HepG2 (cell line): ENCODE results near the gene DNAJC7. TPM values are rescaled to one million over a fixed set of nuclear protein-coding genes. Genes with fewer than 3 reads are reported as not detected.

Experiments used
- ATAC-seq: fragments of 200-7000 bp; cut with Tn5 transposase; 3 replicates; pipeline ENCODE4 v1.9.1; 2020; ENCODE audit warnings: mild to moderate bottlenecking, moderate library complexity
- BruUV-seq: library from RNA; stranded (reverse); fragments of 400-500 nt; replicated peaks from 2 replicates; lab custom pipeline; 2021; lab: Mats Ljungman, UMichigan
- CTCF ChIA-PET: fragments of 300-600 bp; formaldehyde crosslinking; extraction: SDS; loops from one replicate; lab custom pipeline; 2021; ENCODE audit warnings: low total read pairs, inconsistent platforms, low intra/inter-chr PET ratio; lab: Yijun Ruan, JAX
- POLR2A ChIA-PET: fragments of 350-600 bp; sonication (Branson Sonifier 250); formaldehyde crosslinking; loops from one replicate; lab custom pipeline; 2020; ENCODE audit warnings: antibody characterized with exemption, inconsistent platforms; lab: Yijun Ruan, JAX
- DNase-seq: peaks from one replicate; pipeline ENCODE4 v3.0.0-alpha.2; 2015; ENCODE audit warnings: low spot score
- FAIRE-seq: peaks from 3 replicates; lab custom pipeline; 2011; peaks lifted over from hg19 to GRCh38; lab: Jason Lieb, UNC
- H2AFZ ChIP-seq: one replicate; pipeline ENCODE4 v1.6.1; 2011; ENCODE audit warnings: low read length, inconsistent platforms
- H3K27ac ChIP-seq: fragments of 300-600 bp; 3 replicates; pipeline ENCODE4 v1.8.0; 2011; ENCODE audit warnings: mixed run types, mild to moderate bottlenecking, mixed read lengths, low read length, inconsistent platforms; ENCODE audit not compliant: insufficient read depth; ENCODE audit errors: extremely low read length
- H3K27me3 ChIP-seq, 2 experiments: fragments of 200-600 bp in 1 of 2; 2 replicates in 1 of 2; 3 replicates in 1 of 2; pipeline versions ENCODE4 v1.6.0 to v1.8.0; 2011; ENCODE audit warnings: low read length in 2 of 2, mild to moderate bottlenecking in 2 of 2, moderate library complexity in 2 of 2, inconsistent platforms in 1 of 2; ENCODE audit not compliant: insufficient read depth in 2 of 2, control insufficient read depth in 1 of 2
- H3K36me3 ChIP-seq, 2 experiments: fragments of 200-600 bp in 1 of 2; replicated peaks in 1 of 2; 2 replicates in 1 of 2; 3 replicates in 1 of 2; pipeline versions ENCODE4 v1.5.1 to v1.8.0; 2011; ENCODE audit warnings: low read length in 2 of 2, inconsistent platforms in 1 of 2; ENCODE audit not compliant: insufficient read depth in 2 of 2, control insufficient read depth in 1 of 2
- H3K4me1 ChIP-seq: 2 replicates; pipeline ENCODE4 v1.5.1; 2012; ENCODE audit warnings: low read length, inconsistent platforms; ENCODE audit not compliant: insufficient read depth
- H3K4me2 ChIP-seq: 2 replicates; pipeline ENCODE4 v1.6.0; 2011; ENCODE audit warnings: low read depth, low read length, inconsistent platforms
- H3K4me3 ChIP-seq, 3 experiments: fragments of 200-600 bp in 1 of 3; sonication (generic), shearing (Covaris generic) in 1 of 3; replicated peaks in 1 of 3; 2 replicates each; pipeline ENCODE4 v1.5.1; 2011 to 2016; ENCODE audit warnings: low read length in 3 of 3, inconsistent platforms in 2 of 3, low read depth in 2 of 3, mild to moderate bottlenecking in 2 of 3, control low read depth in 1 of 3, mixed read lengths in 1 of 3; ENCODE audit not compliant: insufficient read depth in 1 of 3
- H3K79me2 ChIP-seq: one replicate; pipeline ENCODE4 v1.6.1; 2011; ENCODE audit warnings: low read length, inconsistent platforms; ENCODE audit not compliant: insufficient read depth
- H3K9ac ChIP-seq: 2 replicates; pipeline ENCODE4 v1.6.0; 2011; ENCODE audit warnings: mild to moderate bottlenecking, low read depth, low read length, inconsistent platforms; ENCODE audit not compliant: insufficient read depth
- H3K9me3 ChIP-seq: 2 replicates; pipeline ENCODE4 v1.5.1; 2012; ENCODE audit warnings: mild to moderate bottlenecking, low read length
- H4K20me1 ChIP-seq: 2 replicates; pipeline ENCODE4 v1.6.0; 2011; ENCODE audit warnings: inconsistent platforms, mild to moderate bottlenecking, low read length, moderate library complexity; ENCODE audit not compliant: insufficient read depth
- CBX1 ChIP-seq: IDR thresholded peaks from one replicate; pipeline ENCODE4 v1.6.1; 2016; ENCODE audit warnings: antibody characterized with exemption, low read depth
- CENPX ChIP-seq: sonication (generic); formaldehyde crosslinking; IDR thresholded peaks from 2 replicates; pipeline ENCODE4 v1.9.0; 2021; ENCODE audit warnings: mild to moderate bottlenecking, missing genetic modification reagents, moderate library complexity
- MTF2 ChIP-seq: sonication (generic); formaldehyde crosslinking; IDR thresholded peaks from 2 replicates; pipeline ENCODE4 v1.5.0; 2020; ENCODE audit warnings: missing genetic modification reagents, borderline replicate concordance
- MXD3 ChIP-seq: IDR thresholded peaks from 2 replicates; pipeline ENCODE4 v1.6.1; 2016; ENCODE audit warnings: mild to moderate bottlenecking, missing biosample characterization, missing genetic modification reagents
- NCOA5 ChIP-seq: sonication (generic); formaldehyde crosslinking; IDR thresholded peaks from 2 replicates; pipeline ENCODE4 v1.4.0; 2020; ENCODE audit warnings: missing genetic modification reagents
- PHF21A ChIP-seq: sonication (generic); formaldehyde crosslinking; IDR thresholded peaks from 2 replicates; pipeline ENCODE4 v1.5.0; 2020; ENCODE audit warnings: mild to moderate bottlenecking, missing genetic modification reagents
- RARA ChIP-seq: IDR thresholded peaks from 2 replicates; pipeline ENCODE4 v1.6.1; 2016; ENCODE audit warnings: missing genetic modification reagents, missing compliant biosample characterization
- RXRA ChIP-seq: sonication (generic); formaldehyde crosslinking; IDR thresholded peaks from 2 replicates; pipeline ENCODE4 v1.5.1; 2020; ENCODE audit warnings: missing genetic modification reagents
- ZFP1 ChIP-seq: IDR thresholded peaks from 2 replicates; pipeline ENCODE4 v1.6.1; 2016
- ZNF160 ChIP-seq: sonication (generic); formaldehyde crosslinking; IDR thresholded peaks from 2 replicates; pipeline ENCODE4 v1.8.0; 2022; ENCODE audit warnings: mild to moderate bottlenecking, inconsistent platforms, missing genetic modification reagents
- ZNF232 ChIP-seq: sonication (generic); formaldehyde crosslinking; IDR thresholded peaks from 2 replicates; pipeline ENCODE4 v1.4.0; 2020; ENCODE audit warnings: missing genetic modification reagents, borderline replicate concordance
- ZNF768 ChIP-seq: sonication (generic); formaldehyde crosslinking; IDR thresholded peaks from 2 replicates; pipeline ENCODE4 v1.4.0; 2020; ENCODE audit warnings: missing genetic modification reagents
- WGBS: methylation state at CpG from one replicate; pipeline ENCODE4 v1.1.6; 2017; ENCODE audit warnings: low lambda C conversion rate; 5-methylcytosine and 5-hydroxymethylcytosine counted together
- in situ Hi-C: cut with HindIII; loops from 2 replicates; pipeline ENCODE4 v1.10.0; 2017; ENCODE audit warnings: low pct_unique_long_range_greater_than_20kb; ENCODE audit not compliant: extremely low pct_ligation_motif_present
- intact Hi-C: fragments of 100-400 bp; cut with micrococcal nuclease; formaldehyde crosslinking; loops from one replicate; pipeline ENCODE4 v1.10.0; 2022; ENCODE audit not compliant: unreplicated experiment
- polyA plus RNA-seq, 8 experiments: library from polyadenylated mRNA; depleted of rRNA in 3 of 8; stranded (reverse) in 7 of 8; unstranded in 1 of 8; fragments of >200 nt; fragmentation: Illumina TruSeq in 4 of 8; extraction: Trizol in 4 of 8; gene quantifications; 2 replicates each; pipeline versions ENCODE4 v1.2.1 to v1.2.3, GENCODE V29; 2011 to 2016; ENCODE audit warnings: low read depth in 4 of 8, missing spikeins in 1 of 8, mixed read lengths in 1 of 8; ENCODE audit not compliant: insufficient read depth in 1 of 8
- total RNA-seq, 5 experiments: library from RNA; depleted of rRNA; stranded (reverse); fragments of >200 nt; fragmentation: Illumina TruSeq; extraction: Trizol; gene quantifications; 2 replicates each; pipeline ENCODE4 v1.2.3, GENCODE V29; 2016; ENCODE audit warnings: low read depth in 1 of 5
- TF ChIP-seq, protein P1 (sequence below): sonication (generic); formaldehyde crosslinking; IDR thresholded peaks from 2 replicates; pipeline ENCODE4 v1.5.0; 2020; ENCODE audit warnings: mild to moderate bottlenecking, missing genetic modification reagents
- TF ChIP-seq, protein P2 (sequence below): sonication (generic); formaldehyde crosslinking; IDR thresholded peaks from 2 replicates; pipeline ENCODE4 v1.4.0; 2020; ENCODE audit warnings: missing genetic modification reagents, mild to moderate bottlenecking, borderline replicate concordance
- TF ChIP-seq, protein P3 (sequence below), 2 experiments: sonication (generic) in 1 of 2; formaldehyde crosslinking in 1 of 2; IDR thresholded peaks; 2 replicates each; pipeline versions ENCODE4 v1.4.0 to v1.6.1; 2018 to 2020; ENCODE audit warnings: missing genetic modification reagents in 2 of 2, borderline replicate concordance in 1 of 2, low read depth in 1 of 2, mild to moderate bottlenecking in 1 of 2, missing biosample characterization in 1 of 2

DNAJC7 gene
- total and polyA plus RNA-seq, 2 of the 13 experiments (the other 11 are each of a cell fraction or from before 2014, with no cell fraction given), result 47.7 to 132 TPM

DNA sequence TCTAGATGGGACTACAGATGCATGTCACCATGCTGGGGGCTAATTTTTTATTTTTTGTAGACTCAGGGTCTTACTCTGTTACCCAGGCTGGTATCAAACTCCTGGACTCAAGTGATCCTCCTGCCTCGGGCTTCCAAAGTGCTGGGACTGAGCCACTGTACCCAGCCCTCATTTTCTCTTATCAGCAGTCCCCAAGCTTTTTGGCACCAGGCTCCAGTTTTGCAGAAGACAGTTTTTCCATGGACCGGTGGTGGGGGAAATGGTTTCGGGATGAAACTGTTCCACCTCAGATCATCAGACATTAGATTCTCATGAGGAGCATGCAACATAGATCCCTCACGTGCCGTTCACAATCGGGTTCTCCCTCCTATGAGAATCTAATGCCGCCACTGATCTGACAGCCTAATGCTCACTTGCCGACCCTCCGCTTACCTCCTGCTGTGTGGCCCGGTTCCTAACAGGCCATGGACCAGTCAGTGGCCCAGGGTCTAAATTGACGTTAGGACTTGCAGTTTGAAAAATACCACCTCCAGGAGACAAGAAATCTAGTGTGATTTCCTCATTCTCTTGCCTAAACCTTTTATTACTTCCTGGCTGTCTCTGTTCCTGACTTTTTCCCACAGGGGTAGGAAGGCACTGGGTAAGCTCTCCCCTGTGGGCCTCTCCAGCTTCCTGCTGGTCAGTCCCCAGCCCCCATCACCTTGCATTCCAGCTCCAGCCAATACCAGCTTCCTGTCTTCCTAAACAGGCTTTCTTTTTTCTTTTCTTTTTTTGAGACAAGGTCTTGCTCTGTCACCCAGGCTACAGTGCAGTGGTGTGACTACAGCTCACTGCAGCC is 60.0 kb downstream of the DNAJC7 start:
- Histone ChIP-seq H3K79me2 (no peaks in the 10 kb centered on the region), H3K27me3 (peaks cover 3 to 19% of the 10 kb centered on the region in 2 experiments; a peak in 4 of 5 replicates), H3K9ac (peak overlapping the region; percentile 27; the same call in 1 of the 2 replicates), H3K9me3 (no peaks in the 10 kb centered on the region), H2AFZ (peak overlapping the region; percentile 64), H4K20me1 (no peaks in the 10 kb centered on the region), H3K36me3 (no peaks in the 10 kb centered on the region), H3K4me3 (peak overlapping the region in 2 of 3 experiments; percentile 4 to 18; a peak in 2 of 6 replicates), H3K4me1 (peaks cover 60% of the 10 kb centered on the region), H3K27ac (peak overlapping the region; percentile 56), H3K4me2 (peak overlapping the region; percentile 64)
- ATAC-seq, result peak; percentile 24
- FAIRE-seq, result peak; percentile 84
- ChIA-PET CTCF (no interaction called here), POLR2A (interaction anchor here (0.7 to 4.6 kb wide), 11 partner anchors 9 to 269 kb away, joined by 3 to 62 read pairs (median 4); partner anchors contain the start of genes ACLY, CNP, EIF1 and KLHL11)
- DNase-seq, result peak; percentile 75
- intact Hi-C loops (loop anchor here (5.0 kb wide), 2 partner anchors 40 to 145 kb away; partner anchors contain the start of genes ACLY, FKBP10 and P3H4), in situ Hi-C loops (loop anchor here (5.0 kb wide), 1 partner anchor 220 kb away; no protein-coding TSS in a partner anchor)
- 52% methylated on average over 11 of the region's 11 CpGs for WGBS
- BruUV-seq, result no TSS peak
- TF ChIP-seq, protein P1, sequence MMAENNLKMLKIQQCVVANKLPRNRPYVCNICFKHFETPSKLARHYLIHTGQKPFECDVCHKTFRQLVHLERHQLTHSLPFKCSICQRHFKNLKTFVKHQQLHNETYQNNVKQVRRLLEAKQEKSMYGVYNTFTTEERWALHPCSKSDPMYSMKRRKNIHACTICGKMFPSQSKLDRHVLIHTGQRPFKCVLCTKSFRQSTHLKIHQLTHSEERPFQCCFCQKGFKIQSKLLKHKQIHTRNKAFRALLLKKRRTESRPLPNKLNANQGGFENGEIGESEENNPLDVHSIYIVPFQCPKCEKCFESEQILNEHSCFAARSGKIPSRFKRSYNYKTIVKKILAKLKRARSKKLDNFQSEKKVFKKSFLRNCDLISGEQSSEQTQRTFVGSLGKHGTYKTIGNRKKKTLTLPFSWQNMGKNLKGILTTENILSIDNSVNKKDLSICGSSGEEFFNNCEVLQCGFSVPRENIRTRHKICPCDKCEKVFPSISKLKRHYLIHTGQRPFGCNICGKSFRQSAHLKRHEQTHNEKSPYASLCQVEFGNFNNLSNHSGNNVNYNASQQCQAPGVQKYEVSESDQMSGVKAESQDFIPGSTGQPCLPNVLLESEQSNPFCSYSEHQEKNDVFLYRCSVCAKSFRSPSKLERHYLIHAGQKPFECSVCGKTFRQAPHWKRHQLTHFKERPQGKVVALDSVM, result peak; percentile 24; the same call in 1 of the 2 replicates
- TF ChIP-seq ZNF160, result 0 out of 2 replicates have a peak, but pooled peaks have one; percentile 50
- no peak for TF ChIP-seq NCOA5 (CRISPR knock-in tag)
- peak; percentile 82 for TF ChIP-seq ZNF768 (CRISPR knock-in tag)
- no peak for TF ChIP-seq CENPX (CRISPR knock-in tag)
- no peak for TF ChIP-seq ZNF232 (CRISPR knock-in tag)
- peak; percentile 91 for TF ChIP-seq PHF21A (CRISPR knock-in tag)
- TF ChIP-seq CBX1, result no peak
- TF ChIP-seq MXD3 (CRISPR knock-in tag), result no peak
- TF ChIP-seq RXRA, result no peak
- TF ChIP-seq, protein P2, sequence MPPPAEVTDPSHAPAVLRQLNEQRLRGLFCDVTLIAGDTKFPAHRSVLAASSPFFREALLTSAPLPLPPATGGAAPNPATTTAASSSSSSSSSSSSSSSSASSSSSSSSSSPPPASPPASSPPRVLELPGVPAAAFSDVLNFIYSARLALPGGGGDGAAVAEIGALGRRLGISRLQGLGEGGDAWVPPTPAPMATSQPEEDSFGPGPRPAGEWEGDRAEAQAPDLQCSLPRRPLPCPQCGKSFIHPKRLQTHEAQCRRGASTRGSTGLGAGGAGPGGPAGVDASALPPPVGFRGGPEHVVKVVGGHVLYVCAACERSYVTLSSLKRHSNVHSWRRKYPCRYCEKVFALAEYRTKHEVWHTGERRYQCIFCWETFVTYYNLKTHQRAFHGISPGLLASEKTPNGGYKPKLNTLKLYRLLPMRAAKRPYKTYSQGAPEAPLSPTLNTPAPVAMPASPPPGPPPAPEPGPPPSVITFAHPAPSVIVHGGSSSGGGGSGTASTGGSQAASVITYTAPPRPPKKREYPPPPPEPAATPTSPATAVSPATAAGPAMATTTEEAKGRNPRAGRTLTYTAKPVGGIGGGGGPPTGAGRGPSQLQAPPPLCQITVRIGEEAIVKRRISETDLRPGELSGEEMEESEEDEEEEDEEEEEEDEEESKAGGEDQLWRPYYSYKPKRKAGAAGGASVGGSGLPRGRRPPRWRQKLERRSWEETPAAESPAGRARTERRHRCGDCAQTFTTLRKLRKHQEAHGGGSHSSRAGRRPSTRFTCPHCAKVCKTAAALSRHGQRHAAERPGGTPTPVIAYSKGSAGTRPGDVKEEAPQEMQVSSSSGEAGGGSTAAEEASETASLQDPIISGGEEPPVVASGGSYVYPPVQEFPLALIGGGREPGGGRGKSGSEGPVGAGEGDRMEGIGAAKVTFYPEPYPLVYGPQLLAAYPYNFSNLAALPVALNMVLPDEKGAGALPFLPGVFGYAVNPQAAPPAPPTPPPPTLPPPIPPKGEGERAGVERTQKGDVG, result no peak
- TF ChIP-seq, protein P3, sequence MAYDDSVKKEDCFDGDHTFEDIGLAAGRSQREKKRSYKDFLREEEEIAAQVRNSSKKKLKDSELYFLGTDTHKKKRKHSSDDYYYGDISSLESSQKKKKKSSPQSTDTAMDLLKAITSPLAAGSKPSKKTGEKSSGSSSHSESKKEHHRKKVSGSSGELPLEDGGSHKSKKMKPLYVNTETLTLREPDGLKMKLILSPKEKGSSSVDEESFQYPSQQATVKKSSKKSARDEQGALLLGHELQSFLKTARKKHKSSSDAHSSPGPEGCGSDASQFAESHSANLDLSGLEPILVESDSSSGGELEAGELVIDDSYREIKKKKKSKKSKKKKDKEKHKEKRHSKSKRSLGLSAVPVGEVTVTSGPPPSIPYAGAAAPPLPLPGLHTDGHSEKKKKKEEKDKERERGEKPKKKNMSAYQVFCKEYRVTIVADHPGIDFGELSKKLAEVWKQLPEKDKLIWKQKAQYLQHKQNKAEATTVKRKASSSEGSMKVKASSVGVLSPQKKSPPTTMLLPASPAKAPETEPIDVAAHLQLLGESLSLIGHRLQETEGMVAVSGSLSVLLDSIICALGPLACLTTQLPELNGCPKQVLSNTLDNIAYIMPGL (CRISPR knock-in tag; IDR thresholded peaks at IDR 0.05; ENCODE audit: borderline replicate concordance in 1 of 2, low read depth in 1 of 2), result no peak
- TF ChIP-seq ZFP1 (CRISPR knock-in tag), result peak; percentile 37; the same call in 1 of the 2 replicates
- no peak for TF ChIP-seq MTF2 (CRISPR knock-in tag)
- peak; percentile 25; the same call in 1 of the 2 replicates for TF ChIP-seq RARA (CRISPR knock-in tag)
